Chondrocyte (in vitro differentiated cells): ENCODE data around the gene RLF. TPM values are rescaled to one million over a fixed set of nuclear protein-coding genes. Genes with fewer than 3 reads are reported as not detected.
"Not testable (repeated sequence)": the region's sequence is repeated elsewhere in the genome, so short reads cannot be mapped to it uniquely, and the experiment has no call there.

Experiments used
- DNase-seq: peaks from one replicate; pipeline ENCODE4 v3.0.0; 2021; ENCODE audit warnings: mixed read lengths, low spot score
- H3K27ac Mint-ChIP-seq: one replicate; pipeline ENCODE4 v1.8.0; 2021; ENCODE audit warnings: mild to moderate bottlenecking, moderate library complexity, mixed read lengths; ENCODE audit not compliant: unreplicated experiment
- H3K27me3 Mint-ChIP-seq: 2 replicates; pipeline ENCODE4 v1.8.0; 2021; ENCODE audit warnings: low read depth, mixed read lengths
- H3K36me3 Mint-ChIP-seq: 2 replicates; pipeline ENCODE4 v1.8.0; 2021; ENCODE audit warnings: low read depth, mixed read lengths
- H3K4me1 Mint-ChIP-seq: 2 replicates; pipeline ENCODE4 v1.8.0; 2021; ENCODE audit warnings: low read depth, mild to moderate bottlenecking, mixed read lengths
- H3K4me3 Mint-ChIP-seq: one replicate; pipeline ENCODE4 v1.8.0; 2021; ENCODE audit warnings: mild to moderate bottlenecking, moderate library complexity, mixed read lengths; ENCODE audit not compliant: unreplicated experiment
- H3K9me3 Mint-ChIP-seq: 2 replicates; pipeline ENCODE4 v1.8.0; 2021; ENCODE audit warnings: low read depth, mixed read lengths
- total RNA-seq: library from RNA; stranded (reverse); gene quantifications from 3 replicates; pipeline ENCODE4 v1.2.1, GENCODE V29; 2021
- TF ChIP-seq, protein P1 (sequence below): fragments of 200-600 bp; sonication (generic); IDR thresholded peaks from 2 replicates; pipeline ENCODE4 v1.5.0; 2021; ENCODE audit warnings: antibody characterized with exemption, mild to moderate bottlenecking, moderate library complexity

RLF gene
- total RNA-seq, 1 donor from 2014 or later, result 16.0 TPM

GRCh38 chr1:40204856-40205255, 43.7 kb downstream of the RLF start:
- TF ChIP-seq, protein P1, sequence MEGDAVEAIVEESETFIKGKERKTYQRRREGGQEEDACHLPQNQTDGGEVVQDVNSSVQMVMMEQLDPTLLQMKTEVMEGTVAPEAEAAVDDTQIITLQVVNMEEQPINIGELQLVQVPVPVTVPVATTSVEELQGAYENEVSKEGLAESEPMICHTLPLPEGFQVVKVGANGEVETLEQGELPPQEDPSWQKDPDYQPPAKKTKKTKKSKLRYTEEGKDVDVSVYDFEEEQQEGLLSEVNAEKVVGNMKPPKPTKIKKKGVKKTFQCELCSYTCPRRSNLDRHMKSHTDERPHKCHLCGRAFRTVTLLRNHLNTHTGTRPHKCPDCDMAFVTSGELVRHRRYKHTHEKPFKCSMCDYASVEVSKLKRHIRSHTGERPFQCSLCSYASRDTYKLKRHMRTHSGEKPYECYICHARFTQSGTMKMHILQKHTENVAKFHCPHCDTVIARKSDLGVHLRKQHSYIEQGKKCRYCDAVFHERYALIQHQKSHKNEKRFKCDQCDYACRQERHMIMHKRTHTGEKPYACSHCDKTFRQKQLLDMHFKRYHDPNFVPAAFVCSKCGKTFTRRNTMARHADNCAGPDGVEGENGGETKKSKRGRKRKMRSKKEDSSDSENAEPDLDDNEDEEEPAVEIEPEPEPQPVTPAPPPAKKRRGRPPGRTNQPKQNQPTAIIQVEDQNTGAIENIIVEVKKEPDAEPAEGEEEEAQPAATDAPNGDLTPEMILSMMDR, result no peak
- H3K4me3 Mint-ChIP-seq, result no peak overlapping the region
- DNase-seq, result no peak
- peaks cover 7% of the 10 kb centered on the region for H3K4me1 Mint-ChIP-seq
- H3K9me3 Mint-ChIP-seq, result no peaks in the 10 kb centered on the region
- no peak overlapping the region for H3K27ac Mint-ChIP-seq
- no peaks in the 10 kb centered on the region for H3K27me3 Mint-ChIP-seq
- peaks cover 6% of the 10 kb centered on the region for H3K36me3 Mint-ChIP-seq

GRCh38 chr1:40210511-40211204, 49.5 kb downstream of the RLF start:
- H3K27ac Mint-ChIP-seq, result no peak overlapping the region
- no peaks in the 10 kb centered on the region for H3K9me3 Mint-ChIP-seq
- H3K4me1 Mint-ChIP-seq, result peaks cover 11% of the 10 kb centered on the region
- TF ChIP-seq, protein P1, result no peak
- H3K4me3 Mint-ChIP-seq, result no peak overlapping the region
- no peaks in the 10 kb centered on the region for H3K27me3 Mint-ChIP-seq
- DNase-seq, result no peak
- H3K36me3 Mint-ChIP-seq, result peaks cover 15% of the 10 kb centered on the region

DNA sequence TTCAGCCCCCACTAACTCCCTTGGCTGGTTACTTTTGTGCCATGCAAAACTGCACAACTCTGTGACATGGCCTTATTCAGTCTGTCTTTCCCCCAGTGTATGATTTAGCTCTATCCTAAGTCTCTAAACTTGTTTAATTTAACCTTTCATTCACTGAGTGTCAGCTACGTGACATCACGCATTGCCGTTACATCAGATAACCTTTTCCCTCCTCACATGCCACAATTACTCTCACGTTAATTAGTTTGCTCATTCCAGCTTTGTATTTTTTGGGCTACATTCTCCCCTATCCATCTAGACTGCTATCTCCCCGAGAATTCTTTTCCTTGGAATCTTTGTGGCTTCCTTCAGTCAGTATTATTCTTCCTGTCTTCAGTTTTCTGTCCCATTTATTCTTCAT, 57.1 kb downstream of the RLF start:
- H3K4me1 Mint-ChIP-seq, result no peaks in the 10 kb centered on the region
- H3K36me3 Mint-ChIP-seq, result peaks cover 4% of the 10 kb centered on the region
- no peaks in the 10 kb centered on the region for H3K9me3 Mint-ChIP-seq
- no peak overlapping the region for H3K27ac Mint-ChIP-seq
- no peak overlapping the region for H3K4me3 Mint-ChIP-seq
- no peak for DNase-seq
- TF ChIP-seq, protein P1, result no peak
- H3K27me3 Mint-ChIP-seq, result no peaks in the 10 kb centered on the region

DNA sequence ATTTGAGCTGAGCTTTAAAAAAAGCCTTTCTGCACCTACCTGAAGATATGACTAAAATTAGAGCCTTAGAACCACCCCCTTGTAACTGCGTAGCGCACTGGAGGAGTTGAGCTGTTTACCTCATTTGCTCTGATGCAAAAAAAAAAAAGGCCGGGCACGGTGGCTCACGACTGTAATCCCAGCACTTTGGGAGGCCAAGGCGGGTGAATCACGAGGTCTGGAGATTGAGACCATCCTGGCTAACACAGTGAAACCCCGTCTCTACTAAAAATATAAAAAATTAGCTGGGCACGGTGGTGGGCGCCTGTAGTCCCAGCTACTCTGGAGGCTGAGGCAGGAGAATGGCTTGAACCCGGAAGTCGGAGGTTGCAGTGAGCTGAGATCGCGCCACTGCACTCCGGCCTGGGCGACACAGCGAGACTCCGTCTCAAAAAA, 60.3 kb downstream of the RLF start:
- H3K27ac Mint-ChIP-seq, H3K4me3 Mint-ChIP-seq, H3K36me3 Mint-ChIP-seq, H3K9me3 Mint-ChIP-seq, DNase-seq, H3K27me3 Mint-ChIP-seq, H3K4me1 Mint-ChIP-seq: not testable (repeated sequence)

DNA sequence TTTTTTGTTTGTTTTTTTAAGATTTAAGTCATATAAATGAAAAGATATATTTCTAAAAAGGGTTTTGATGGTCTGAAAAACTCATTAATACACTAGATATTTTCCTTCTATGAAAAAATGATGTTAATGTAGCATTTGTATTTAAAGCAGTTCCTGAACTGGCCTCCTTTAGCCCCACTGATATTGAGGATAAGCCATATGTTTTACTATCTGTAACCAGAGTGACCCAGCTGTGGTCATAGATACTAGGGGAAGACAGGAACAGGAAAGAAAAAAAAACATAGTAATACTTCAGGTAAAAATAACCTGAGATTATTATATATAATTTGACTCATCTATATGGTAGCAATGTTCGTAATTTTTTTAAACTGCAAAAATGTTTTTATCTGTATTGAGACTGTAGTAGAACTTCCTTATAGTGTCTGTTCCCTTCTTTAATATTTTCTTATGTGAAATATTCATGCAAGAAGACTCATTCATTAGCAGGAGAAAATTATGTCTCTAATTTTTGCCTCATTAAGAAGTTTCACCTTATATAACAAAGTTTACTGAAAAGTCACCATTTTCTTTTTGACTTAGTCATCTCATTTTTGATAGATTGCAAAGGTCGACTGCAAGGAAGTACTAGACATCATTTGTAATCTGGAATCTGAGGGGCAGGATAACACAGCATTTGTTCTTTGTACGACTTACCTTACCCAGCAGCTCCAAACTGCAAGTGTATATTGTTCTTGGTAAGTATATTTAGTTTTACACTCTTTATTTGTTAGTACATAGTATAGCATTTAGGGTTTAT, 61.0 kb downstream of the RLF start:
- no peak for DNase-seq
- Mint-ChIP-seq H3K27ac (no peak overlapping the region), H3K4me3 (no peak overlapping the region), H3K27me3 (no peaks in the 10 kb centered on the region), H3K9me3 (no peaks in the 10 kb centered on the region), H3K4me1 (no peaks in the 10 kb centered on the region), H3K36me3 (no peaks in the 10 kb centered on the region)
- TF ChIP-seq, protein P1, result no peak
